MM.1S (cell line): ENCODE measurements around the gene TENM4.

Experiments used
- EZH2 ChIP-seq: fragments of 300-600 bp; sonication (generic); optimal IDR thresholded peaks from 2 replicates; pipeline ENCODE3; 2017; ENCODE audit warnings: low read depth, mild to moderate bottlenecking, antibody characterized with exemption, low read length, mixed read lengths
- EZH2phosphoT487 ChIP-seq: fragments of 300-600 bp; sonication (generic); IDR thresholded peaks from 2 replicates; pipeline ENCODE4 v1.6.1; 2018; ENCODE audit warnings: antibody characterized with exemption, low read length
- TF ChIP-seq, protein P1 (sequence below): fragments of 300-600 bp; sonication (generic); IDR thresholded peaks from 2 replicates; pipeline ENCODE4 v1.5.1; 2016; ENCODE audit warnings: antibody characterized with exemption, low read length, mixed read lengths

DNA sequence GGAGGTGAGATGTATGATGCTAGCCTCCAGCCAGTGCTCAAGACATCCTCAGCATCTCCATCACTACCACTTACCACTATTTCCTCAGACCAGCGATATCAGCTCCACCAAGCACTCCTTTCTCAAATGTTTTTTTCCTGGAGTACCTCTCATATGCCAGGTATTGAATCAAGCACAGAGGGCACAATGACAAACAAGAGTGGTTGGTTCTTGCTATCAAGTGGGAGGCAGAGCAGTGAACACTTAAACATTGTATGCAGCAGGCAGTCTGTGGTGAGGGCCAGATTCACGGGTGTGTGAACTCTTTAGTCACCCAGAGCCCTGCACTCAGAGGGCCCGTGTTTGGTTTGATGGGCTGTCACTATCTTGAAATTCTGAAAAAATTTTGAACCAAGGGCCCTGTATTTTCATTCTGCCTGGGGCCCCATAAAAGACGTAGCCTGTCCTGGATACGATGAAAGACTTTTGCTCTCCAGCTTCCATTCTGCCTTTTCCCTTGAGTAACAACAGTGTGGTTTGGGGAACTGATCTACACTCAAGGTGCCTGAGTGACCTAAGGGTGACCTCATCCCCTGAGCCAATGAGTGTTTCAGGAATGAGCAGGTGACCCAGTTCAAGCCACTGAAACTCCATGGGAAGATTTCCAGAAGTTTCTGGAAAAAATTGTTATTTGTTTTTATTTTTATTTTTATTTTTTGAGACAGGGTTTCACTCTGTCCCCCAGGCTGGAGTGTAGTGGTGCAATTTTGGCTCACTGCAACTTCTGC, 517.8 kb downstream of the TENM4 start:
- TF ChIP-seq, protein P1, sequence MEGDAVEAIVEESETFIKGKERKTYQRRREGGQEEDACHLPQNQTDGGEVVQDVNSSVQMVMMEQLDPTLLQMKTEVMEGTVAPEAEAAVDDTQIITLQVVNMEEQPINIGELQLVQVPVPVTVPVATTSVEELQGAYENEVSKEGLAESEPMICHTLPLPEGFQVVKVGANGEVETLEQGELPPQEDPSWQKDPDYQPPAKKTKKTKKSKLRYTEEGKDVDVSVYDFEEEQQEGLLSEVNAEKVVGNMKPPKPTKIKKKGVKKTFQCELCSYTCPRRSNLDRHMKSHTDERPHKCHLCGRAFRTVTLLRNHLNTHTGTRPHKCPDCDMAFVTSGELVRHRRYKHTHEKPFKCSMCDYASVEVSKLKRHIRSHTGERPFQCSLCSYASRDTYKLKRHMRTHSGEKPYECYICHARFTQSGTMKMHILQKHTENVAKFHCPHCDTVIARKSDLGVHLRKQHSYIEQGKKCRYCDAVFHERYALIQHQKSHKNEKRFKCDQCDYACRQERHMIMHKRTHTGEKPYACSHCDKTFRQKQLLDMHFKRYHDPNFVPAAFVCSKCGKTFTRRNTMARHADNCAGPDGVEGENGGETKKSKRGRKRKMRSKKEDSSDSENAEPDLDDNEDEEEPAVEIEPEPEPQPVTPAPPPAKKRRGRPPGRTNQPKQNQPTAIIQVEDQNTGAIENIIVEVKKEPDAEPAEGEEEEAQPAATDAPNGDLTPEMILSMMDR = no peak
- TF ChIP-seq EZH2phosphoT487 (no peak), EZH2 (no peak)
